ENCODE data around the gene TRIM41. TPM values are rescaled to one million over a fixed set of nuclear protein-coding genes. Genes with fewer than 3 reads are reported as not detected.

TRIM41 gene
- total RNA-seq, 1 experiment from 2014 or later = 34.2 TPM

- peaks cover 11 to 39% (median 29%) of the 10 kb centered on the region in 3 experiments; a peak in 6 of 7 replicates for H3K36me3 Mint-ChIP-seq (ENCODE audit: insufficient read depth in 1 of 3, low read depth in 3 of 3)
- H4K91ac ChIP-seq (ENCODE audit: insufficient read length, low read depth, low read length) = no peak overlapping the region
- H4K8ac ChIP-seq (replicated peaks; ENCODE audit: insufficient read length, low read depth, low read length) = no peak overlapping the region
- no peak overlapping the region for H3K27ac ChIP-seq (ENCODE audit: insufficient read length, low read depth, low read length)
- H3K79me2 ChIP-seq (ENCODE audit: insufficient read depth, low read length) = peaks cover 6% of the 10 kb centered on the region
- H3K9me3 ChIP-seq (ENCODE audit: control insufficient read depth, low read depth, low read length) = no peaks in the 10 kb centered on the region
- DNase-seq = no peak
- H3K9ac ChIP-seq (ENCODE audit: extremely low read depth, insufficient read length, low read length) = peak overlapping the region; percentile 26
- H3K4me1 ChIP-seq (ENCODE audit: insufficient read depth, low read length) = peaks cover 2% of the 10 kb centered on the region; the same call in 1 of the 2 replicates
- H3K27me3 ChIP-seq (ENCODE audit: insufficient read depth, low read length) = no peaks in the 10 kb centered on the region
- H3K4me1 Mint-ChIP-seq = peaks cover 21 to 23% of the 10 kb centered on the region in 2 experiments
- H2BK12ac ChIP-seq (ENCODE audit: insufficient read length, low read depth, low read length) = no peak overlapping the region
- H2AK5ac ChIP-seq (ENCODE audit: insufficient read length, low read length) = no peak overlapping the region
- H2BK120ac ChIP-seq (ENCODE audit: low read depth, low read length, poor library complexity, severe bottlenecking) = no peak overlapping the region
- no peak overlapping the region for H3K18ac ChIP-seq (ENCODE audit: insufficient read length, low read depth, low read length)
- H3K4me3 Mint-ChIP-seq = peak overlapping the region; percentile 33 to 89; a peak in 2 of 5 replicates
- H3K23ac ChIP-seq (ENCODE audit: insufficient read length, low read depth, low read length) = no peak overlapping the region
- H2AFZ ChIP-seq (ENCODE audit: low read length) = no peak overlapping the region
- no peak overlapping the region for H3K14ac ChIP-seq (ENCODE audit: insufficient read depth, low read length)
- no peak overlapping the region for H2BK20ac ChIP-seq (ENCODE audit: low read depth, low read length, poor library complexity, severe bottlenecking)
- no CpG with 5 or more reads among the region's 3 CpGs for WGBS (ENCODE audit: extremely low coverage, insufficient read length, low lambda C conversion rate)
- no peaks in the 10 kb centered on the region for H3K9me3 Mint-ChIP-seq
- H3K56ac ChIP-seq (ENCODE audit: insufficient read length, low read depth, low read length) = no peak overlapping the region
- H3K4me2 ChIP-seq (ENCODE audit: insufficient read depth, insufficient read length, low read length) = peak overlapping the region; percentile 99
- TF ChIP-seq, protein P1, sequence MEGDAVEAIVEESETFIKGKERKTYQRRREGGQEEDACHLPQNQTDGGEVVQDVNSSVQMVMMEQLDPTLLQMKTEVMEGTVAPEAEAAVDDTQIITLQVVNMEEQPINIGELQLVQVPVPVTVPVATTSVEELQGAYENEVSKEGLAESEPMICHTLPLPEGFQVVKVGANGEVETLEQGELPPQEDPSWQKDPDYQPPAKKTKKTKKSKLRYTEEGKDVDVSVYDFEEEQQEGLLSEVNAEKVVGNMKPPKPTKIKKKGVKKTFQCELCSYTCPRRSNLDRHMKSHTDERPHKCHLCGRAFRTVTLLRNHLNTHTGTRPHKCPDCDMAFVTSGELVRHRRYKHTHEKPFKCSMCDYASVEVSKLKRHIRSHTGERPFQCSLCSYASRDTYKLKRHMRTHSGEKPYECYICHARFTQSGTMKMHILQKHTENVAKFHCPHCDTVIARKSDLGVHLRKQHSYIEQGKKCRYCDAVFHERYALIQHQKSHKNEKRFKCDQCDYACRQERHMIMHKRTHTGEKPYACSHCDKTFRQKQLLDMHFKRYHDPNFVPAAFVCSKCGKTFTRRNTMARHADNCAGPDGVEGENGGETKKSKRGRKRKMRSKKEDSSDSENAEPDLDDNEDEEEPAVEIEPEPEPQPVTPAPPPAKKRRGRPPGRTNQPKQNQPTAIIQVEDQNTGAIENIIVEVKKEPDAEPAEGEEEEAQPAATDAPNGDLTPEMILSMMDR (conservative IDR thresholded peaks at IDR 0.05) = no peak
- no peak overlapping the region for H2BK5ac ChIP-seq (ENCODE audit: insufficient read length, low read length)
- no peaks in the 10 kb centered on the region for H3K27me3 Mint-ChIP-seq (ENCODE audit: low read depth)
- no peak overlapping the region for H4K5ac ChIP-seq (ENCODE audit: insufficient read length, low read depth, low read length)
- H3K4ac ChIP-seq (ENCODE audit: low read depth, low read length) = no peak overlapping the region
- H2BK15ac ChIP-seq (ENCODE audit: low read depth, low read length) = no peak overlapping the region
- H3K23me2 ChIP-seq (ENCODE audit: insufficient read length, low read depth, low read length, poor library complexity, severe bottlenecking) = peaks cover 17% of the 10 kb centered on the region
- peaks cover 4% of the 10 kb centered on the region for H3K79me1 ChIP-seq (ENCODE audit: insufficient read depth, low read depth, low read length, poor library complexity, severe bottlenecking)
- H3K27ac Mint-ChIP-seq = no peak overlapping the region
- H3T11ph ChIP-seq (ENCODE audit: low read length) = no peak overlapping the region
- H4K20me1 ChIP-seq (ENCODE audit: control insufficient read depth, insufficient read depth, insufficient read length) = no peaks in the 10 kb centered on the region
These were observed 35.5 kb downstream of the TRIM41 start for GRCh38 chr5:181258576-181258975.

All from H9 (cell line).